Loucy (cell line): ENCODE data around the gene TBATA.

ENCODE experiments used
- H2AFZ ChIP-seq: fragments of 200-600 bp; sonication (generic); 2 replicates; pipeline ENCODE4 v1.6.0; 2016; ENCODE audit warnings: antibody characterized with exemption, mild to moderate bottlenecking, low read length, moderate library complexity
- H3F3A ChIP-seq: fragments of 200-600 bp; 2 replicates; pipeline ENCODE4 v1.6.0; 2016; ENCODE audit warnings: antibody characterized with exemption, low read depth, mild to moderate bottlenecking
- H3K27me3 ChIP-seq: fragments of 200-600 bp; sonication (generic); 2 replicates; pipeline ENCODE4 v1.6.1; 2014; ENCODE audit warnings: low read length, mild to moderate bottlenecking; ENCODE audit not compliant: insufficient read depth, poor library complexity, severe bottlenecking
- H3K36me3 ChIP-seq: fragments of 200-600 bp; sonication (generic); 2 replicates; pipeline ENCODE4 v1.6.1; 2016; ENCODE audit warnings: low read length; ENCODE audit not compliant: insufficient read depth
- H3K4me1 ChIP-seq: fragments of 200-600 bp; sonication (generic); 2 replicates; pipeline ENCODE4 v1.5.1; 2014; ENCODE audit warnings: low read length, mild to moderate bottlenecking; ENCODE audit not compliant: insufficient read depth, poor library complexity, severe bottlenecking
- H3K4me2 ChIP-seq: fragments of 200-600 bp; sonication (generic); 2 replicates; pipeline ENCODE4 v1.6.0; 2014; ENCODE audit warnings: antibody characterized with exemption, low read length, low read depth, mild to moderate bottlenecking; ENCODE audit not compliant: poor library complexity, severe bottlenecking
- H3K4me3 ChIP-seq: fragments of 200-600 bp; sonication (generic); 2 replicates; pipeline ENCODE4 v1.5.1; 2014; ENCODE audit warnings: low read length, mild to moderate bottlenecking, mixed read lengths; ENCODE audit not compliant: poor library complexity, severe bottlenecking
- H3K79me2 ChIP-seq: fragments of 200-600 bp; sonication (generic); 2 replicates; pipeline ENCODE4 v1.6.1; 2014; ENCODE audit warnings: low read length; ENCODE audit not compliant: insufficient read depth
- H3K9ac ChIP-seq: fragments of 200-600 bp; sonication (generic); 2 replicates; pipeline ENCODE4 v1.6.0; 2014; ENCODE audit warnings: mild to moderate bottlenecking, low read depth, low read length, moderate library complexity; ENCODE audit not compliant: poor library complexity, severe bottlenecking
- H3K9me2 ChIP-seq: fragments of 200-600 bp; sonication (generic); replicated peaks from 2 replicates; pipeline ENCODE4 v1.6.1; 2016; ENCODE audit warnings: low read depth, low read length, mixed read lengths
- H3K9me3 ChIP-seq: fragments of 200-600 bp; sonication (generic); 2 replicates; pipeline ENCODE4 v1.6.1; 2014; ENCODE audit warnings: mild to moderate bottlenecking, antibody characterized with exemption, low read length, low read depth; ENCODE audit not compliant: insufficient read depth
- H4K20me1 ChIP-seq: fragments of 200-600 bp; sonication (generic); 2 replicates; pipeline ENCODE4 v1.6.0; 2014; ENCODE audit warnings: antibody characterized with exemption, low read length, mild to moderate bottlenecking; ENCODE audit not compliant: insufficient read depth, poor library complexity, severe bottlenecking
- CTCF ChIP-seq: fragments of 200-600 bp; sonication (generic); conservative IDR thresholded peaks from 2 replicates; pipeline ENCODE4 v1.5.1; 2014; ENCODE audit warnings: mild to moderate bottlenecking, antibody characterized with exemption, low read length
- EZH2phosphoT487 ChIP-seq: fragments of 200-600 bp; IDR thresholded peaks from 2 replicates; pipeline ENCODE4 v1.6.1; 2018; ENCODE audit warnings: antibody characterized with exemption, mild to moderate bottlenecking, moderate library complexity, borderline replicate concordance

Gene TBATA

GRCh38 chr10:70759781-70760180, 25.4 kb downstream of the TBATA start:
- Histone ChIP-seq H3K4me3 (no peak overlapping the region), H3K27me3 (no peaks in the 10 kb centered on the region), H3F3A (no peaks in the 10 kb centered on the region), H3K9me3 (no peaks in the 10 kb centered on the region), H3K4me2 (no peak overlapping the region), H3K36me3 (no peaks in the 10 kb centered on the region), H3K79me2 (no peaks in the 10 kb centered on the region), H3K4me1 (peaks cover 8% of the 10 kb centered on the region), H3K9me2 (no peaks in the 10 kb centered on the region), H4K20me1 (no peaks in the 10 kb centered on the region), H2AFZ (no peak overlapping the region), H3K9ac (no peak overlapping the region)
- no peak for TF ChIP-seq CTCF
- TF ChIP-seq EZH2phosphoT487, result no peak

- Histone ChIP-seq H3K4me1 (peaks cover 8% of the 10 kb centered on the region), H3F3A (no peaks in the 10 kb centered on the region)
- TF ChIP-seq EZH2phosphoT487, result no peak
- TF ChIP-seq CTCF, result peak; percentile 80
Observed at GRCh38 chr10:70758757-70759514, 26.2 kb downstream of the TBATA start.

GRCh38 chr10:70757856-70758255, 27.3 kb downstream of the TBATA start:
- no peak overlapping the region for H3K4me3 ChIP-seq
- H2AFZ ChIP-seq, result no peak overlapping the region
- H3K9me3 ChIP-seq, result no peaks in the 10 kb centered on the region
- no peaks in the 10 kb centered on the region for H3K9me2 ChIP-seq
- H3K79me2 ChIP-seq, result no peaks in the 10 kb centered on the region
- no peaks in the 10 kb centered on the region for H4K20me1 ChIP-seq
- H3K9ac ChIP-seq, result no peak overlapping the region
- H3F3A ChIP-seq, result no peaks in the 10 kb centered on the region
- H3K4me2 ChIP-seq, result no peak overlapping the region
- peaks cover under 1% of the 10 kb centered on the region for H3K4me1 ChIP-seq
- TF ChIP-seq CTCF, result no peak
- TF ChIP-seq EZH2phosphoT487, result no peak
- no peaks in the 10 kb centered on the region for H3K27me3 ChIP-seq
- H3K36me3 ChIP-seq, result no peaks in the 10 kb centered on the region

More at GRCh38 chr10:70758757-70759514, 26.2 kb downstream of the TBATA start:
- no peaks in the 10 kb centered on the region for H3K79me2 ChIP-seq
- H3K4me3 ChIP-seq, result no peak overlapping the region
- H3K27me3 ChIP-seq, result no peaks in the 10 kb centered on the region
- H3K9me2 ChIP-seq, result no peaks in the 10 kb centered on the region
- H3K9ac ChIP-seq, result no peak overlapping the region
- H2AFZ ChIP-seq, result peak overlapping the region; percentile 13; the same call in 1 of the 2 replicates
- no peaks in the 10 kb centered on the region for H4K20me1 ChIP-seq
- no peaks in the 10 kb centered on the region for H3K36me3 ChIP-seq
- H3K4me2 ChIP-seq, result no peak overlapping the region
- no peaks in the 10 kb centered on the region for H3K9me3 ChIP-seq
